Ovary (tissue), 9 donors: ENCODE results near the gene SRCAP. TPM values are rescaled to one million over a fixed set of nuclear protein-coding genes. Genes with fewer than 3 reads are reported as not detected.

Experiments
- DNase-seq, 5 donors: peaks; one replicate each; pipeline ENCODE4 v3.0.0-alpha.2; 2019 to 2020
- H3K27ac ChIP-seq, 2 donors: fragments of 200-600 bp; one replicate each; pipeline versions ENCODE4 v1.5.1 to v1.8.0; 2019 to 2022
- H3K27me3 ChIP-seq: fragments of 200-600 bp; one replicate; pipeline ENCODE4 v1.8.0; 2022
- H3K36me3 ChIP-seq: fragments of 200-600 bp; sonication (generic); one replicate; pipeline ENCODE4 v1.5.1; 2019
- H3K4me1 ChIP-seq: one replicate; pipeline ENCODE4 v1.8.1; 2013; ENCODE audit warnings: mild to moderate bottlenecking, moderate library complexity; ENCODE audit not compliant: insufficient read depth
- H3K4me3 ChIP-seq: fragments of 200-600 bp; sonication (generic); one replicate; pipeline ENCODE4 v1.5.1; 2017
- H3K9me3 ChIP-seq, 2 donors: fragments of 200-600 bp in 1 of 2; sonication (generic) in 1 of 2; one replicate each; pipeline versions ENCODE4 v1.5.1 to v1.8.1; 2013 to 2019; ENCODE audit warnings: mild to moderate bottlenecking in 1 of 2, moderate library complexity in 1 of 2
- EP300 ChIP-seq: sonication (generic); formaldehyde crosslinking; IDR thresholded peaks from one replicate; pipeline ENCODE4 v1.6.1; 2017; ENCODE audit warnings: antibody characterized with exemption
- POLR2A ChIP-seq: fragments of 450-650 bp; IDR thresholded peaks from one replicate; pipeline ENCODE4 v1.6.1; 2017; ENCODE audit warnings: antibody characterized with exemption, mild to moderate bottlenecking, moderate library complexity
- WGBS, 3 donors: extraction: QIAGEN DNeasy Blood & Tissue Kit in 1 of 3; methylation state at CpG; one replicate each; pipeline versions ENCODE4 v1.1.5 to v1.1.7; 2013 to 2017; 5-methylcytosine and 5-hydroxymethylcytosine counted together
- intact Hi-C, 4 donors: fragments of 100-400 bp; cut with DNase I; formaldehyde crosslinking; loops; one replicate each; pipeline versions ENCODE4 v1.11.0 to v1.15.1; 2022 to 2023
- polyA plus RNA-seq, 2 donors: library from polyadenylated mRNA; stranded (reverse); fragments of 200-250 nt in 1 of 2; fragments of 350-450 nt in 1 of 2; fragmentation: Illumina TruSeq in 1 of 2; extraction: RNeasy Lipid Tissue Mini Kit (QIAGEN cat#74804) in 1 of 2; gene quantifications; one replicate each; pipeline ENCODE4 v1.2.3, GENCODE V29; 2013 to 2014
- small RNA-seq: library from RNA; depleted of rRNA; stranded (forward); fragments of <200 nt; gene quantifications from one replicate; pipeline ENCODE3, GENCODE V24; 2016
- total RNA-seq, 7 donors: library from RNA; depleted of rRNA in 2 of 7; stranded (reverse); fragments of >200 nt in 2 of 7; fragmentation: NEBNext Ultra II Directional in 3 of 7; extraction: Animal tissue kit (Norgen Biotek cat#: 25700) in 3 of 7; gene quantifications; one replicate each; pipeline versions ENCODE4 v1.1.0 to v1.2.4, GENCODE V29; 2016 to 2023
- TF ChIP-seq, protein P1 (sequence below), 3 donors: fragments of 450-650 bp in 2 of 3; fragments of 200-600 bp in 1 of 3; IDR thresholded peaks; one replicate each; pipeline versions ENCODE4 v1.5.1 to v1.8.0; 2016 to 2022; ENCODE audit warnings: antibody characterized with exemption in 3 of 3, mild to moderate bottlenecking in 1 of 3
- donor health status: DM: no; HTN: no; CAD: no; lungs with moderate emphysema.
- donor health status: DM: no; HTN: no; CAD: no.
- donor health status: Bipolar disorder and iron deficiency.
- donor health status: DM: yes; HTN: yes; CAD: no.
- donor health status: DM: no; HTN: no; CAD: no.
- donor health status: DM: yes; HTN: yes; CAD: no.

Gene SRCAP
- total and polyA plus RNA-seq, 9 donors: 11.4 to 73.1 (median 46.1) TPM

DNA sequence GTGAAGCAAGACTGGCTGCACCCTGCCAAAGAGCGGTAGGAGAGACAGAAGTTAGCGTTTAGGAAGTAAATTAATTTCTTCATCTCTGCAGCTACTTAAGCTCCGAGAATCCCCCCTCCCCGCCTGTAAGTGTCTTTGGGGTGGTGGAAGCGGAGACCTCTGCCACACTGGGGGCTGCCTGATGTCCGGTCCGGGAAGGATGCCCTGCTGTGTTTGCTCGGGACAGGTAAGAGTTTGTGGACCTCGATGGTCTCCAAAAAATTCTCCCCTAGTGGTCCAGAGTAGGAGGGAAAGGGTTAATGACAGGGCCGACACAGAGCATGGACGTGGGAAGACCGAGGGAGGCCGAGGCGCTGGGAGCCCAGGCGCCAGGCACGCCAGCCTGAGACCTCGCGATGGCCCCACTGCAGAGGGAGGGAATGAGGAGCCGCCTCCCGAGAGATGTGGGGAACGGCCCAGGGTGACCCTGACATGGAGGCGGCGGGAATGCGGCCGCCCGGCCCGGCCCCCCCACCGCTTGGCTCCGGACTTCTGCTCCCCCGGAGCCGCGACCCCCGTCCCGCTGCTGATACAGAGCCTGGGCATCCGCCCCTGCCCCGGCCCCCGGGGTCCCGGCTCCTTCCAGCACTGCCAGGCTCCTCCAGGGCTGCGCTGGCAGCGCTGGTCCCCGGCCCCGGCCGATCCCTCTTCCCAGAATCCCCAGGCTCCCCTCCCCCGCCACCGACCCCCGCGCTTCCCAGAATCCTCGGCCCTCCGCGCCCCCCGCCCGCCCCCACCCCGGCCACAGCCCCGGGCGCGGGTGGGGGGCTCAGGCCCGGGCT lies 87.4 kb downstream of the SRCAP start:
- TF ChIP-seq, protein P1, sequence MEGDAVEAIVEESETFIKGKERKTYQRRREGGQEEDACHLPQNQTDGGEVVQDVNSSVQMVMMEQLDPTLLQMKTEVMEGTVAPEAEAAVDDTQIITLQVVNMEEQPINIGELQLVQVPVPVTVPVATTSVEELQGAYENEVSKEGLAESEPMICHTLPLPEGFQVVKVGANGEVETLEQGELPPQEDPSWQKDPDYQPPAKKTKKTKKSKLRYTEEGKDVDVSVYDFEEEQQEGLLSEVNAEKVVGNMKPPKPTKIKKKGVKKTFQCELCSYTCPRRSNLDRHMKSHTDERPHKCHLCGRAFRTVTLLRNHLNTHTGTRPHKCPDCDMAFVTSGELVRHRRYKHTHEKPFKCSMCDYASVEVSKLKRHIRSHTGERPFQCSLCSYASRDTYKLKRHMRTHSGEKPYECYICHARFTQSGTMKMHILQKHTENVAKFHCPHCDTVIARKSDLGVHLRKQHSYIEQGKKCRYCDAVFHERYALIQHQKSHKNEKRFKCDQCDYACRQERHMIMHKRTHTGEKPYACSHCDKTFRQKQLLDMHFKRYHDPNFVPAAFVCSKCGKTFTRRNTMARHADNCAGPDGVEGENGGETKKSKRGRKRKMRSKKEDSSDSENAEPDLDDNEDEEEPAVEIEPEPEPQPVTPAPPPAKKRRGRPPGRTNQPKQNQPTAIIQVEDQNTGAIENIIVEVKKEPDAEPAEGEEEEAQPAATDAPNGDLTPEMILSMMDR (IDR thresholded peaks at IDR 0.05): no peak
- no peak for TF ChIP-seq POLR2A
- intact Hi-C loops: loop anchor here in 1 of 4 donors (2.0 to 10.0 kb wide), 2 partner anchors 18 to 62 kb away; no protein-coding TSS in a partner anchor
- peak in 4 of 5 donors; percentile 52 to 78 (median 64) for DNase-seq

DNA sequence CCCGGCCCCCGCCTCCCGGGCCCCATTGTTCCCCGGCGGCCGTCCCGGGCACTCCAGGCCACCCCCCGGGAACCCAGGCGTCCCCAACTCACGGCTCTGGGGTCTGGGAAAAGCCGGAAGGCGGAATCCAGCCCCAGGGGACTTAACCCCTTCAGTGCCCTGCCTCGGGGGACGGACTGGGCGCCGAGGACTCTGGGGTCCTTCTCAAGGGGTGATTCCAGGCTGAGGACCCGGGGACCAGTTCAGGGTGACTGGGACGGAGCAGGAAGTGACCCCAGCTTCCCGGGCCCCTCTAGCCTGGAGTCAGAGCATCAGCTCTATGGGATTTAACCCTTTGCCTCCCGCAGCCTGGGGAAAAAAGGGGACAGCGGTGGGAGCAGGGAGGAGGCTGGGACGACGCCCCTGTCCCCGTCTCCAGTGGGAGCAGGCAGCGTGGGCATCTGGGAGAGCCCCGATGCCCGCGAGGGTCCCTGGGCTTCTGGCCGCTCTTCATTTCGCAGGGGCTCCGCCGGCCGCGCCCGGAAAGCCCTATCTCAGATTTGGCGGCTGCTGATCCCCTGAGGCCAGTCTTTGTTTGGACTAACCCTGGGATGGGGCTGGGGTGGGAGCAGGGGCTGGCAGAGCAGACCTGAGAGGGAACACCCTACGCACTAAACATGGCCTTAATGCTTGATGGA lies 88.1 kb downstream of the SRCAP start, which contains the start of gene ZNF629:
Gene ZNF629 (minus strand): TSS at position 270 of the 677 bp plus-strand sequence. CDS start 2,723 bp downstream, outside the sequence.
- DNase-seq: peak; percentile 74 to 82 (median 78)
- no peaks in the 10 kb centered on the region for H3K9me3 ChIP-seq
- no peaks in the 10 kb centered on the region for H3K36me3 ChIP-seq
- WGBS, 3 donors: 0 to 2% (median 1%) methylated on average over 28 to 37 of the region's 37 CpGs
- peak within 1 kb of the TSS; percentile 65 to 87 for H3K27ac ChIP-seq
- H3K27me3 ChIP-seq: no peaks in the 10 kb centered on the region
- intact Hi-C loops: loop anchor here in 1 of 4 donors (2.0 to 10.0 kb wide), 2 partner anchors 18 to 62 kb away; no protein-coding TSS in a partner anchor
- H3K4me3 ChIP-seq: peak within 1 kb of the TSS; percentile 91
- H3K4me1 ChIP-seq: peaks cover 7% of the 10 kb centered on the region
- TF ChIP-seq EP300: no peak
- TF ChIP-seq POLR2A: no peak
- TF ChIP-seq, protein P1 (IDR thresholded peaks at IDR 0.05): no peak

More for the DNA sequence above, 87.4 kb downstream of the SRCAP start:
- Histone ChIP-seq H3K4me1 (peaks cover 7% of the 10 kb centered on the region), H3K4me3 (peak overlapping the region; percentile 91), H3K36me3 (no peaks in the 10 kb centered on the region), H3K27ac (peak overlapping the region; percentile 65 to 87), H3K9me3 (no peaks in the 10 kb centered on the region), H3K27me3 (no peaks in the 10 kb centered on the region)
- 2 to 4% (median 3%) methylated on average over 34 to 57 of the region's 57 CpGs for WGBS, 3 donors

DNA sequence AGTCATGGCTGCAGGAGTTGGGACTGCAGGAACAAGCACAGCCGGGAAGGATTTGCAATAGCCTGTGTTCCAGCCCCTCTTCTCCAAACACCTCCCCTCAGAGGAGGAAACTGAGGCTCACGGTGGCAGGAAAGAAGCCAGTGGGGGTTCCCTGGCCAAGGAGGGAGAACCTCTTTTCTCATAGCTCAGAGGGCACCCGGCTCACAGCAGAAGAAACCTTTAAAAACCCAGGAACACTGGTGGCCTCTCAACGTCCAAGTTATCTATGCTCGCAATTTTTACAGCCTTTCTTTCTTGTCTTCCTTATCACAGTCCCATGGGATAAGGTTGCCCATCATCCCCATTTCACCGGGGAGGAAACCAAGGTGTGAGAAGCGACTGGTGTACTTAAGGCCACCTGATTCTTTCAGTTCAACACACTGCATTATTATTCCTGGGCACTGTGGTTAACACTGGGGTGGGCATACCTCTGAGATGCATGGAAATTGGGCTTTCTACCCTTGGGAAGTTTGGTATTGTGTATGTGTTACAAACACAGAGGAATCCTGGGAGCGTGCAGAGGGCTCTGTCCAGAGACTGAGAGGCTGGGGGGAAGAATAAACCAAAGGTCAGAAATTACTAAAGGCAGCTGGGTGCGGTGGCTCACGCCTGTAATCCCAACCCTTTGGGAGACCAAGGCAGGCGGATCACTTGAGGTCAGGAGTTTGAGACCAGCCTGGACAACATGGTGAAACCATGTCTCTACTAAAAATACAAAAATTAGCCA lies 88.8 kb downstream of the SRCAP start:
- no peaks in the 10 kb centered on the region for H3K9me3 ChIP-seq
- 37 to 42% (median 38%) methylated on average over 11 of the region's 11 CpGs for WGBS, 3 donors

More for the DNA sequence above, 88.8 kb downstream of the SRCAP start:
- TF ChIP-seq POLR2A: no peak
- no peak for TF ChIP-seq EP300
- TF ChIP-seq, protein P1 (IDR thresholded peaks at IDR 0.05): no peak
- peaks cover 7% of the 10 kb centered on the region for H3K4me1 ChIP-seq
- intact Hi-C loops: loop anchor here in 1 of 4 donors (2.0 to 10.0 kb wide), 2 partner anchors 17 to 63 kb away; no protein-coding TSS in a partner anchor
- peak overlapping the region in 1 of 2 donors; percentile 87 for H3K27ac ChIP-seq
- H3K27me3 ChIP-seq: no peaks in the 10 kb centered on the region
- no peaks in the 10 kb centered on the region for H3K36me3 ChIP-seq
- no peak for DNase-seq
- peak overlapping the region; percentile 91 for H3K4me3 ChIP-seq

Small RNA genes within 50 kb of the gene (small RNA-seq; reads per million reads assigned to genes)
- not detected for gene RNU6-1043P
- gene RNU6-416P: not detected
- gene SNORA30: 0.60 reads per million, percentile 27 among the genes with 10 or more reads in this experiment

Other genes with a start within 250 kb of the SRCAP start
- 1 to 10 TPM in 6 of 7 donors, under 1 TPM in 1; 0.95 to 2.9 (median 2.0) TPM for gene ITGAL, start 226.4 kb upstream of the SRCAP start, total RNA-seq
- 10 to 100 TPM in 1 of 2 donors, under 1 TPM in 1; 0.90 to 13.1 TPM for gene ITGAL, start 226.4 kb upstream of the SRCAP start, polyA plus RNA-seq
- 10 to 100 TPM; 20.5 to 43.2 (median 38.6) TPM for gene ZNF768, start 172.6 kb upstream of the SRCAP start, total RNA-seq
- gene ZNF768, start 172.6 kb upstream of the SRCAP start, polyA plus RNA-seq: 10 to 100 TPM; 12.4 to 40.6 TPM
- 10 to 100 TPM; 11.9 to 19.2 (median 12.9) TPM for gene ZNF747, start 164.3 kb upstream of the SRCAP start, total RNA-seq
- gene ZNF747, start 164.3 kb upstream of the SRCAP start, polyA plus RNA-seq: 10 to 100 TPM in 1 of 2 donors, 1 to 10 TPM in 1; 8.4 to 11.4 TPM
- gene ZNF764, start 140.8 kb upstream of the SRCAP start, total RNA-seq: 10 to 100 TPM in 5 of 7 donors, 1 to 10 TPM in 2; 6.8 to 14.5 (median 13.2) TPM
- gene ZNF764, start 140.8 kb upstream of the SRCAP start, polyA plus RNA-seq: 1 to 10 TPM; 4.3 to 9.6 TPM
- gene ZNF688, start 127.5 kb upstream of the SRCAP start, total RNA-seq: 10 to 100 TPM; 10.4 to 31.2 (median 15.4) TPM
- 10 to 100 TPM; 10.3 to 16.1 TPM for gene ZNF688, start 127.5 kb upstream of the SRCAP start, polyA plus RNA-seq
- gene ZNF785, start 113.5 kb upstream of the SRCAP start, total RNA-seq: 10 to 100 TPM in 5 of 7 donors, 1 to 10 TPM in 2; 7.0 to 29.4 (median 22.2) TPM
- gene ZNF785, start 113.5 kb upstream of the SRCAP start, polyA plus RNA-seq: 10 to 100 TPM; 11.7 to 14.8 TPM
- gene ZNF689, start 88.8 kb upstream of the SRCAP start, total RNA-seq: 10 to 100 TPM in 5 of 7 donors, 1 to 10 TPM in 2; 6.2 to 13.2 (median 11.6) TPM
- gene ZNF689, start 88.8 kb upstream of the SRCAP start, polyA plus RNA-seq: 1 to 10 TPM; 6.9 to 8.8 TPM
- gene PRR14, start 48.2 kb upstream of the SRCAP start, total RNA-seq: 10 to 100 TPM; 20.6 to 76.2 (median 50.3) TPM
- 10 to 100 TPM; 37.1 to 52.4 TPM for gene PRR14, start 48.2 kb upstream of the SRCAP start, polyA plus RNA-seq
- gene FBRS, start 40.7 kb upstream of the SRCAP start, total RNA-seq: 10 to 100 TPM; 22.5 to 75.6 (median 63.0) TPM
- 10 to 100 TPM; 15.6 to 45.6 TPM for gene FBRS, start 40.7 kb upstream of the SRCAP start, polyA plus RNA-seq
- gene PHKG2, start 49.3 kb downstream of the SRCAP start, total RNA-seq: 10 to 100 TPM; 14.2 to 41.6 (median 21.0) TPM
- gene PHKG2, start 49.3 kb downstream of the SRCAP start, polyA plus RNA-seq: 10 to 100 TPM; 13.1 to 20.6 TPM
- 10 to 100 TPM in 1 of 7 donors, 1 to 10 TPM in 6; 1.2 to 27.0 (median 5.1) TPM for gene CFAP119, start 62.9 kb downstream of the SRCAP start, total RNA-seq
- gene CFAP119, start 62.9 kb downstream of the SRCAP start, polyA plus RNA-seq: 1 to 10 TPM; 2.1 to 4.6 TPM
- 100 to 1,000 TPM in 3 of 7 donors, 10 to 100 TPM in 4; 74.4 to 143 (median 94.3) TPM for gene RNF40, start 63.2 kb downstream of the SRCAP start, total RNA-seq
- gene RNF40, start 63.2 kb downstream of the SRCAP start, polyA plus RNA-seq: 100 to 1,000 TPM in 1 of 2 donors, 10 to 100 TPM in 1; 67.2 to 110 TPM
- gene ZNF629, start 88.0 kb downstream of the SRCAP start, total RNA-seq: 10 to 100 TPM in 6 of 7 donors, 1 to 10 TPM in 1; 9.4 to 26.3 (median 21.9) TPM
- 10 to 100 TPM in 1 of 2 donors, 1 to 10 TPM in 1; 8.2 to 12.4 TPM for gene ZNF629, start 88.0 kb downstream of the SRCAP start, polyA plus RNA-seq
- gene BCL7C, start 194.9 kb downstream of the SRCAP start, total RNA-seq: 10 to 100 TPM; 34.4 to 54.8 (median 49.0) TPM
- 10 to 100 TPM; 13.3 to 44.1 TPM for gene BCL7C, start 194.9 kb downstream of the SRCAP start, polyA plus RNA-seq
- gene CTF1, start 197.4 kb downstream of the SRCAP start, total RNA-seq: 10 to 100 TPM in 5 of 7 donors, 1 to 10 TPM in 2; 7.0 to 22.4 (median 14.4) TPM
- 10 to 100 TPM in 1 of 2 donors, 1 to 10 TPM in 1; 7.9 to 16.2 TPM for gene CTF1, start 197.4 kb downstream of the SRCAP start, polyA plus RNA-seq
- gene FBXL19, start 224.4 kb downstream of the SRCAP start, total RNA-seq: 10 to 100 TPM; 10.2 to 24.3 (median 15.4) TPM
- gene FBXL19, start 224.4 kb downstream of the SRCAP start, polyA plus RNA-seq: 10 to 100 TPM in 1 of 2 donors, 1 to 10 TPM in 1; 1.6 to 12.4 TPM
- gene ORAI3, start 249.9 kb downstream of the SRCAP start, total RNA-seq: 10 to 100 TPM; 21.5 to 30.8 (median 24.1) TPM
- gene ORAI3, start 249.9 kb downstream of the SRCAP start, polyA plus RNA-seq: 10 to 100 TPM; 26.0 to 27.5 TPM